ENCODE results near the gene UNC45A. TPM values are rescaled to one million over a fixed set of nuclear protein-coding genes. Genes with fewer than 3 reads are reported as not detected.

The UNC45A gene
- total and polyA plus RNA-seq, 2 of the 4 experiments (the other 2 are of a cell fraction), result 68.9 to 100 TPM

- peak overlapping the region; percentile 69 for H3K9ac ChIP-seq (ENCODE audit: low read depth, low read length)
- in situ Hi-C loops (cut with MboI; ENCODE audit: low sequenced_read_pairs), result loop anchor here (10.0 kb wide), 1 partner anchor 318 kb away; no protein-coding TSS in a partner anchor
- POLR2A ChIA-PET (ENCODE audit: unreplicated experiment), result interaction anchor here (0.6 kb wide), 1 partner anchor 24 kb away, joined by 4 read pairs; no protein-coding TSS in a partner anchor
Measured at GRCh38 chr15:90957031-90957790, 22.1 kb downstream of the UNC45A start.

More at GRCh38 chr15:90957031-90957790, 22.1 kb downstream of the UNC45A start:
- DNase-seq (peak; percentile 39), ATAC-seq (ENCODE audit: low read depth) (peak; percentile 27)
- Histone ChIP-seq H2BK120ac (ENCODE audit: low read depth, low read length) (no peak overlapping the region), H2BK5ac (ENCODE audit: low read depth, low read length, poor library complexity, severe bottlenecking) (no peak overlapping the region), H3K9me1 (ENCODE audit: insufficient read depth, low read length) (no peaks in the 10 kb centered on the region), H3K4me1 (ENCODE audit: control insufficient read depth, insufficient read depth, low read length) (peaks cover 6% of the 10 kb centered on the region), H3K23ac (ENCODE audit: low read depth, low read length) (no peak overlapping the region), H2AFZ (replicated peaks; ENCODE audit: low read length, poor library complexity) (peak overlapping the region; percentile 90), H2AK5ac (ENCODE audit: low read depth, low read length) (0 out of 2 replicates have a peak overlapping the region, but pooled peaks have one; percentile 19), H3K9me3 (ENCODE audit: control insufficient read depth, insufficient read depth, low read length) (no peaks in the 10 kb centered on the region), H4K5ac (ENCODE audit: low read depth, low read length) (0 out of 2 replicates have a peak overlapping the region, but pooled peaks have one; percentile 39), H2AK9ac (replicated peaks; ENCODE audit: low read depth, low read length, poor library complexity) (peak overlapping the region; percentile 83), H3K18ac (ENCODE audit: low read depth, low read length) (no peak overlapping the region), H3K36me3 (ENCODE audit: control insufficient read depth, insufficient read depth, low read length) (peaks cover 35% of the 10 kb centered on the region), H3K79me1 (ENCODE audit: low read depth in 1 of 2, low read length in 2 of 2) (peaks cover 6 to 27% of the 10 kb centered on the region in 2 experiments; a peak in 3 of 4 replicates), H3K27ac (ENCODE audit: insufficient read depth, low read length) (peak overlapping the region; percentile 13; the same call in 1 of the 2 replicates), H3K27me3 (ENCODE audit: control insufficient read depth, insufficient read depth, low read length) (no peaks in the 10 kb centered on the region), H3K56ac (ENCODE audit: extremely low read depth, insufficient read depth, low read length) (no peak overlapping the region), H4K20me1 (ENCODE audit: insufficient read depth, low read length) (no peaks in the 10 kb centered on the region; the same call in 1 of the 2 replicates), H3K4me3 (ENCODE audit: insufficient read depth, low read depth, low read length) (peak overlapping the region; percentile 64), H4K8ac (ENCODE audit: low read depth in 2 of 2, low read length in 2 of 2) (peak overlapping the region; percentile 60 to 68), H2BK20ac (ENCODE audit: low read depth, low read length) (no peak overlapping the region), H3K4me2 (ENCODE audit: low read depth, low read length) (peak overlapping the region; percentile 79), H2BK15ac (ENCODE audit: low read depth, low read length) (no peak overlapping the region), H3K4ac (ENCODE audit: low read depth, low read length) (peak overlapping the region; percentile 4), H3K14ac (replicated peaks; ENCODE audit: low read depth, low read length) (peak overlapping the region; percentile 48; the same call in 1 of the 2 replicates), H4K91ac (ENCODE audit: insufficient read depth, low read depth, low read length) (no peak overlapping the region; the same call in 1 of the 2 replicates)
- WGBS, 2 experiments (ENCODE audit: extremely low coverage in 2 of 2, insufficient read length in 1 of 2), result 20% methylated on average over 26 of the region's 63 CpGs; no CpG with 5 or more reads in 1 of the 2 experiments
- TF ChIP-seq CEBPB (IDR thresholded peaks at IDR 0.05; ENCODE audit: low read depth, low read length), result 0 out of 2 replicates have a peak, but pooled peaks have one; percentile 50
- peak; percentile 15; the same call in 1 of the 2 replicates for TF ChIP-seq MAZ (IDR thresholded peaks at IDR 0.05; ENCODE audit: borderline replicate concordance, low read depth, low read length)
- TF ChIP-seq RCOR1 (IDR thresholded peaks at IDR 0.05; ENCODE audit: insufficient replicate concordance, low read length), result no peak
- TF ChIP-seq ELK1 (IDR thresholded peaks at IDR 0.05; ENCODE audit: borderline replicate concordance, low read depth, low read length), result no peak
- intact Hi-C loops (cut with micrococcal nuclease), result loop anchor here (2.0 kb wide), 2 partner anchors 38 to 268 kb away; partner anchors contain the start of gene PRC1
- dilution Hi-C loops (cut with HindIII; ENCODE audit: low sequenced_read_pairs, unreplicated experiment), result no loop called here
- CTCF ChIA-PET, result interaction anchor here (0.6 to 2.6 kb wide), 15 partner anchors 9 to 665 kb away, joined by 3 to 10 read pairs (median 5); partner anchors contain the start of gene UNC45A
- no TSS peak for BruUV-seq (replicated peaks)

Data from IMR-90 (cell line).